Iris pigment epithelial cell (primary cell): ENCODE measurements around the gene PLXNA2.

Experiments used
- DNase-seq: peaks from one replicate; pipeline ENCODE4 v3.0.0-alpha.2; 2011; ENCODE audit warnings: low read depth

PLXNA2 gene

GRCh38 chr1:208181364-208181763, 62.8 kb downstream of the PLXNA2 start:
- no peak for DNase-seq

GRCh38 chr1:208180421-208180820, 63.8 kb downstream of the PLXNA2 start:
- DNase-seq: no peak

DNA sequence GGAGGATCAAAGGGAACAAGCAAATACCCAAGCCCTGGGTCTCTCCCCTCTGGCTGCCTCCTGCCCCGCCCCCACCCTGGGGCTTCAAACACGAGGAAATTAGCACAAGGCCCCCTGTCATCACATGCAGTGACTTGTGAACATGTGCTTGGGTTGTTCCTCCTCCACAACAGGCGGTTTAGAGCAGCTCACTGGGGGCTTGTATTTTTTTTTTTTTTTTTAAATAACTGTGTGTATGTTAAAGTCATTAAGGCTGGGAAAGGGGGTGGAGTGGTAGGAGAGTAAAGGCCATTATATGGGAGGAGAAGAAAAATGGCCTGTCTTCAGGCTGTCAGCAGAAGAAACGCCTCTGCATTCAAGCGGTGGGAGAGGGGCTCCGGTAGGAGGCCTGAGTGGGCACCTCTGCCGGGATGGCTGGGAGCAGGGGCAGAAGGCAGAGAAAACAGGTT, 64.2 kb downstream of the PLXNA2 start:
- no peak for DNase-seq

GRCh38 chr1:208179263-208179816, 64.8 kb downstream of the PLXNA2 start:
- no peak for DNase-seq

DNA sequence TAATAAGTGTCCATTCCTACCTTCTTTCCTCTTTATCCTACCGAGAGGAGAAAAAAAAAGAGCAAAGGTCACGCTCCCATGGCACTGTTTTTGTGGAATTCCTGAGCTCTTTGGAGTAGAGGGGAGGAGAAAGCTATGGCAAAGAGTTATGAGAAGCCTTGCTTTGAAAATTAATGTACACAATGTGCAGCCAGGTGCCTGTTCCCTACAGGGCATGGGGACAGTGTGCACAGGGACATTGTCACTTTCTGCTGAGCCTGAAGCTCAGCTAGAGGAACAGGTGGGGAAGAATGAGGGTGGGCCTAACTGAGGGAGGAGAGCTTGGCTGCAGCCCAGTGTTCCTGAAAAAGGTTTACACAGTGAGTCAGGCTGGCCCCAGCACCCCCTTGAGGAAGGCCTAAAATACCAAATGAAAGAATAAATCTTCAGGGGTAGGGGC, 66.1 kb downstream of the PLXNA2 start:
- DNase-seq: no peak

DNA sequence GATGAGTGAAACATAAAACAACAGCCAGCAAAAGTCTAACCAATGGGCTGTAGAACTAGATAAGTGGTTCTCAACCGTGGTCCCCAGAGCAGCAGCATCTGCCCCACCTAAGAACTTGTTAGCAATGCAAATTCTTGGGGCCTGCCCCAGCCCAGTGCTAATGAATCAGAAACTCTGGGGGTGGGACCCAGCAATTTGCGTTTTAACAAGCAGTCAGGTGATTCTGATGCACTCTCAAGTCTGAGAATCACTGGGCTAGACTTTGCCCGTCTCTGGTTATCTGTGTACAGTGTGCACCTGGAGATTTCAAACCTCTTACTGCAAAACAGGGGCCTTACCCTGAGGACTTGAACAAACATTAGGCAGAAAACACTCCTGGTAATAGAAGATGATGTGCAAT, 66.5 kb downstream of the PLXNA2 start:
- DNase-seq: no peak

DNA sequence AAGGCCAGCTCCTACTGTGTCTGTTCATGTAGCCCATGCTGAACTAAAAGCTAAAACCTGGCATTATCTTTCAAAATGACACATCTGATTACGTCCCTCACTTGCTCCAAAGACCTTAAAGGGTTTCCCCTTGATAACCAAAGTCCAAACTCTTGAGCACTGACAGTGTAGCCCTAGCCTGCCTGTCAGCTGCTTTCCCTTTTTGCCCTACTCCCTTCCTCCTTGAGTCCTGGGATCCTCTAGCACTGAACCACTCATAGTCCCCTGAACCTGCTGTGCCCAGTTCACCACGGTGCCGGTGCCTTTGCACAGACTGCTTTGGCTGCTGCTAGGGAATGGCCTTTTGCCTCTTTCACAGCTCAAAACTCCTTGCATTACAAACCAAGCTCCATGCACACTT, 67.5 kb downstream of the PLXNA2 start:
- no peak for DNase-seq

GRCh38 chr1:208175508-208175895, 68.7 kb downstream of the PLXNA2 start:
- no peak for DNase-seq

DNA sequence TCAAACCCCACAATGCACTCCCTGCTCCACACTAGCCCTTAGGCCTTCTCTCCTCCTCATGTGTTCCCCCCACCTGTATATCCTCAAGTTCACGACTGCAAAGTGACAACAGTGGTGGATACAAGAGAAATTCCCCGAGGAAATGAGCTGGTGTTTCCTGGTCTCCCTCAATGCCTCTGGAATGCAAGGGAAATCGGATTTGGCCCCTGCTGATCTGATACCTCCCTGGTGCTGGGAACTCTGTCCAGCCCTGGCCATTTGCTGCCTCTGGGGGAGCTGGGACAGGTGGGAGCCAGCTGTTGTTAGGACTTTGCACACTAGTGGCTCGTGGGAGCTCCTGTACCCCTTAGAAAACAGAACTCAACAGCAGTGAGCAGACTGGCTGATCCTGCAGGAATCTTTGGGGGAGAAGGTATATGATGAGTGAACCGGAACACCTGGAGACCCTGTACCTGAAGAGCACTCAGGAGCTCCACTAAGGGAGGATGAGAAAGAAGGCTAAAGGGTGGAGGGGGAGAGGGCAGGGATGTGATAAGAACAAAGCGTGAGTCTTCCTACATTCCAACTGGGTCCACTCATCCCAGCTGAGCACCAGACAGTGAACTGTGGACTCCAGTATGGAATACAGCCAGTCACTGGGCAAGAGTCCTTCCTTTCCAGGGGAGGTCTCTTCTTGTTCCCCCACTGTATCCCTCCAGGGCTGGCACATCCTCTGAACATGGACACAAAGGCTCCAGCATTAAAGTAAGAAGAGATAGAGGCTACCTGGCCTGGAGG, 69.3 kb downstream of the PLXNA2 start:
- peak; percentile 54 for DNase-seq

DNA sequence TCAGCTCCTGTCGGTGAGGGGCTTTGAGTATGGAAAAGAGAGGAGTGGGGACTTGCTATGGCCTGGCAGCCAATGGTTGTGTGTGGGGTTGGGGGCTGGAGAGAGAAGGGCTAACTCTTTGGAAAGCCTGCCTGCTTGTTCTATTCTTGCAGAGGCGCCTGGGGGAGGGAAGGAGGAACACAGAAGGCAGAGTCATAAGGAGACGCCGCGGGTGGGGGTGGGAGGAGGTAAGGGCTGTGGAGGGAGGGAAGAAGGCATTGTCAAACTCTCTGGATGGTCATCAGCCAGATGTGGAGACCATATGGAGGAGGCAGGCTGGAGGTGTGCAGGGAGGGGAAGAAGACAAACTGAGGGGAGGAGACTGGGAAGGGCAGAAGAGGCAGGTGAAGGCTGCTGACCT, 70.0 kb downstream of the PLXNA2 start:
- no peak for DNase-seq

DNA sequence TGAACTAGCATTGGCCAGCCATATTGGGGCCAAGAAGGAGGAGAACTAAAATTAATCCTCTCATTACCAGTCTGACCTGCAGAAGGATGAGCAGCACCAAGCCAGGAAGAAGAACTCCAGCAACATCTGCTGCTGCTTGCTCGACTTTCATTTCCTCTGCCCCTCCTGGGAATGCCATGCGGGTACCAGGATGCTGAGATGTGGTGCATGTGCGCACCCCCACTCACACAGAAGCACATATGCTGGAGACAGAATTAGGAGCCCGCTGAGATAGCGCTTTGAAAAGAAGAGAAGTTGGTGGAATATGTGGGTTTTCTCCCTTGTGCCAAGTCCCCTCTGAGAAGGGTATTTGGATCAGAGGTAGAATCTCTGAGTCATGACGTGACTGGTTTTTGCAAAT, 70.4 kb downstream of the PLXNA2 start:
- DNase-seq: no peak

GRCh38 chr1:208172423-208173145, 71.6 kb downstream of the PLXNA2 start:
- DNase-seq: peak; percentile 41

DNA sequence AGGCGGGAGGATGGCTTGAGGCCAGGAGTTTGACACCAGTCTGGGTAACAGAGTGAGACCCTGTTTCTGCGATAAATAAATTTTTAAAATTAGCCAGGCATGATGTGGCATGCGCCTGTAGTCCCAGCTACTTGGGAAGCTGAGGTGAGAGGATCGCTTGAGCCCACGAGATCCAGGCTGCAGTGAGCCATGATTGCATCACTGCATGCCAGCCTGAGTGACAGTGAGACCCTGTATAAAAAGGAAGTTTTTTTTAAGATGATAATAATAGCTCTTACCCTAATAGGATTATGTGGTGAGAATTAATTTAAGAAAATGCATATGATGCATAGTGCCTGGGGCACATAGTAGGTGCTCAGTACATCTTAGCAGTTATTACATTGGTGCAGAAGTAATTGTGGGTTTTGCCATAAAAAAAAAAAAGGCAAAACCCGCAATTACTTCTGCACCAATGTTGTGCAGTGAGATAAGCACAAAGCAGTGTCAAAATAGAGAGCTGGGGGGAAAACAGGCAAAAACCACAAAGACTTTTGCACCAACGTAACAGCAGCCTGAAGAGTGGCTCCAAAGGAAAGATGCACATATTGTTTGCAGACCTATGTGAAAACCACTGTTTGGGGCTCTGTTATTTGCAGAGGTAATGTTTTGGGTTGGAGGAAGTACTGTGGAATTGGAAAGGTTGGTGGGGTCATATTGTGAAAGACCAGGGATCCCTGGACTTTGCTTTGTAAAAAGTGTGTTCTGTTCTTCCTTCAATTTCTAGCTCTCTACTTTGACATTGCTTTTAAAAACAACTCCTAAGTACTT, 72.4 kb downstream of the PLXNA2 start:
- DNase-seq: no peak

DNA sequence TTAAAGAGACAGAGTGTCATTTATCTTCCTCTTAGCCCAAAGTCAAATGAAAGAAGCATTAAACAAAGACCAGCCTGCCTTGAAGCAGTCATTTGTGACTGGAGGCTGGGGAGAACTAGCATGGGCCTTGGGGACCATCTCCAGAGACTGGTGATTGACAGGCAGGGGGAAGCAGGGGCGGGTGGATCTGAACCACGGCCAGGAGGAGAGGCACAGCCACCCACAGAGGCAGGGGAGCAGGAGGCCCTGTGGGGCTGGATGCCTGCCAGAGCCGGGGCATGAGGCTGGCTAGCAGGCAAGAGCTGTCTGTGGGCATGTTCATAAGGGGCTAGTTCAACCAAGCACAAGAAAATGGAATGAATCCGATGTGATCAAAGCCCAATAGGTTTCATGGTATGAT, 73.9 kb downstream of the PLXNA2 start:
- no peak for DNase-seq

GRCh38 chr1:208169081-208169879, 74.9 kb downstream of the PLXNA2 start:
- DNase-seq: no peak

- no peak for DNase-seq
These were observed 76.8 kb downstream of the PLXNA2 start for GRCh38 chr1:208167261-208167869.

DNA sequence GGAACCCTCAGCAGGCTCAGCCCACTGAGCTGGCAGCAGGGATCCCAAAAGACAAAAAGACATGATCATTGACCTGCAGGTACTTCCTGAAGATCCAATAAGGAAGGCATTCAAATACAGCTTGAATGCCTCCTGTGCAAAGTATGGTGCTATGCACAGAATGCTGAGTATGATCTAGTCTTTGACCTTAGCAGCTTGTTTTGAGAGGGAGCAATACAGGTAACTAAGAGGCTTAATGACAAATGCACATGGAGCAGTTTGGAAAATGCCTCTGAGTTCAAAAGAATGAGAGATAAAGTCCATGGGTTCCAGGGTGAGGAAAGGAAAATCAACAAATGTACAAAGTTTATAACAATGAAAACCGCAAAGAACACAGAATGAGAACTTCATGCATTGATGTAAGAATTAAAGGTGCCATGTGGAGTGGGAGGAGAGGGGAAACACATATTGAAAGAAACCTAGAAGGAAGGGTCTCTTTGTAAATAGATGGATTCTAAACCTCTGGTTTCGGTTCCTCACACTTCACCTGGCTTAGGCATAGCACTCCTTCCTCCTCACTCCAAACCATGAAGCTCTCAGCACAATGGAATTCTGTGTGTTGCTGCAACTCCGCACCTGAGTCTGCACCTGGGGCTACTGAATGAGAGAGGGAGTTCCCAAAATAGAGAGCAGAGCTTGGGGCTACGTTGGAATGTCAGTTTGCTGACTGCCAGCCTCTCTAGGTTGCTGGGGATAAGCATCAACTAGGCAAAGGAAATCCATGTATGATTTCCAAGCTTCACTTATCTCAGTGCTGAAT, 77.6 kb downstream of the PLXNA2 start:
- no peak for DNase-seq

DNA sequence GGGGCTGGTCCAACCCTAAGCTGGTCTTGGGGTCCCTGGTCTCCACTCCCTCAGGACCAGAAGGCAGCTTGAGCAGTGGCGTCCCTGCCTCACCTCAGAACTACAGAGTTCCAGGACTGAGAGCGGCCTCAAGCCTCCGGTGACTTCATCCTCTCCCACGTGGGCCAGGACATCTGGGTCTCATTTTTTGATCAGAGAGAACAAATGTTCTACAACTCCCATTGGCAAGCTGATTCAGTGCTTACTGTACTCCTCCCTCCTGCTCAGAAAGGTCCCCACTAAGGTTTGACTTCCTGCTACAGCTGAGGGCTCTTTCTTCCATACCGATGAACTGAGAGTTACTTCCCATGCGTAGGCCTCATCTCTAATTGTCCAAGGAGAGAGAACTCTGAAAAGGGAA, 78.5 kb downstream of the PLXNA2 start:
- peak; percentile 60 for DNase-seq

- DNase-seq: no peak
These were observed 79.6 kb downstream of the PLXNA2 start for GRCh38 chr1:208164609-208165008.

DNA sequence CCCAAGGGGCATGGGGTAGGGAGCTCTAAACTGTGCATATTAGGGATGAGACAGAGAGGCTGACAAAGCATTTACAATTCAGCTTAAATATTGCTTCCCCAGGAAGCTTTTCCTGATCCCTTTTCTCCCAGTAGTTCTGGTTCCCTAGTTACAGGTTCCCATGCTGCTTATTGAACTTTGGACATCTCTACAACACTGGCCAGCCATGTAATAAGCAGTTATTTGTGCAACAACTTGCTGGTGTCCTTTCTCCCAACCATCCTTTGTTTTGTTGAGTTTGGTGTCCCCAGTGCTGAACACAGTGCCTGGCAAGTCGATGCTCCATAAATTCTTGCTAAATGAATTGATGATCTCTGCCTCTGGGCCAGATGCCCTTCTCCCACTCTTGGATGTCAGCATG, 80.6 kb downstream of the PLXNA2 start:
- no peak for DNase-seq
